RWPE2 (cell line): ENCODE data around the gene ZFPM1.

Experiments used
- ATAC-seq: fragments of 200-7000 bp; cut with Tn5 transposase; 3 replicates; pipeline ENCODE4 v1.9.1; 2021; ENCODE audit warnings: low read depth
- DNase-seq: peaks from one replicate; pipeline ENCODE4 v3.0.0-alpha.2; 2020; ENCODE audit warnings: low spot score
- H3K27ac ChIP-seq: fragments of 450-650 bp; 2 replicates; pipeline ENCODE4 v1.5.1; 2017; ENCODE audit warnings: mild to moderate bottlenecking; ENCODE audit not compliant: poor library complexity, severe bottlenecking
- H3K27me3 ChIP-seq: fragments of 250-450 bp; sonication (Bioruptor Pico); 2 replicates; pipeline ENCODE4 v1.5.1; 2021; ENCODE audit warnings: mild to moderate bottlenecking, moderate library complexity; ENCODE audit not compliant: insufficient read depth, poor library complexity, severe bottlenecking
- H3K36me3 ChIP-seq: fragments of 250-450 bp; sonication (Bioruptor Pico); 2 replicates; pipeline ENCODE4 v1.5.1; 2020; ENCODE audit warnings: low read depth, mild to moderate bottlenecking, moderate library complexity
- H3K4me1 ChIP-seq: fragments of 250-450 bp; sonication (Bioruptor Pico); 2 replicates; pipeline ENCODE4 v1.5.1; 2021; ENCODE audit warnings: mild to moderate bottlenecking, moderate library complexity; ENCODE audit not compliant: insufficient read depth, poor library complexity, severe bottlenecking
- H3K4me3 ChIP-seq: fragments of 250-450 bp; sonication (Bioruptor Pico); 2 replicates; pipeline ENCODE4 v1.5.1; 2021; ENCODE audit warnings: mild to moderate bottlenecking, moderate library complexity; ENCODE audit not compliant: severe bottlenecking
- H3K9me3 ChIP-seq: fragments of 250-450 bp; sonication (Bioruptor Pico); 2 replicates; pipeline ENCODE4 v1.5.1; 2021; ENCODE audit warnings: mild to moderate bottlenecking, moderate library complexity; ENCODE audit not compliant: severe bottlenecking
- TF ChIP-seq, protein P1 (sequence below): fragments of 450-650 bp; IDR thresholded peaks from one replicate; pipeline ENCODE4 v1.5.1; 2017; ENCODE audit warnings: mild to moderate bottlenecking, moderate library complexity; ENCODE audit not compliant: poor library complexity, severe bottlenecking

Gene ZFPM1

DNA sequence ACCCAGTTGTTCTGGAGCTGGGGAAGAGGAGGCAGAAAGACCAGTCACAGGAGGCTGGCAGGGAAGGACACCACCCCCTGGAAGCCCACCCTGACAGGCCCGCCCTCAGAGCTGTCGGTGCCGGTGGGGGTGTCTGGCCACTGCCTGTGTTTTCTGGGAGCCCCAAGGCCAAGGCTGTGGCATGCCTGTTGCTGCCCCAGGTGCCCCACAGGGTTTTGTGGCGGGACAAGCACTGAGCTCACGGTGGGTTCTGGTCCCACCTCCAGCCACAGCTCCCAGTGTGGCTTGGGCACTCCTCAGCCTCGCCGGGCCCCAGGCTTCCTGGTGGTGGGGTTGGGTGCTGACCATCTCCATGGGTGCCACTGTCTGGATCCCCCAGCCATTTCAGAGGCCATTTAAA, 58.0 kb downstream of the ZFPM1 start:
- no peaks in the 10 kb centered on the region for H3K9me3 ChIP-seq

DNA sequence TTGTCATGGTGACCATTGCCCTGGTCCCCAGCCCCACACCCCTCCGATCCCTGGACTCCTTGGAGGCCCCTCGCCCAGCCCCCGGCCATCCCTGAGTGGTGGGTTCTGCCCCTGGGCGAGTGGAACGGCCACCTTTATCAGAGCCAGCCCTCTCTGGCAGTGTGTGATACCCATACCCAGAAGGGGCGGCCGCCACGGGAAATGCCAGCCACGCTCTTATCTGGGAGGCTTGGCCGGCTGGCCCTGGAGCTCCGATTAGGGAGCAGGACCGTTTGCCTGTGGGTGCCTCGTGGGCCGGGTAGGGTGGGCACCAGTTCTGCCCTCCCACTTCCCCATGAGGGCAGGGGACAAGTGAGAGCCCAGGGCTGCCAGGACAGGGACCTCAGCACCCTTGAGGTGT, 58.8 kb downstream of the ZFPM1 start:
- ATAC-seq (no peak), DNase-seq (no peak)
- Histone ChIP-seq H3K4me3 (no peak overlapping the region), H3K27ac (no peak overlapping the region), H3K9me3 (no peaks in the 10 kb centered on the region), H3K4me1 (peaks cover 19% of the 10 kb centered on the region), H3K27me3 (no peaks in the 10 kb centered on the region), H3K36me3 (no peaks in the 10 kb centered on the region)
- TF ChIP-seq, protein P1, sequence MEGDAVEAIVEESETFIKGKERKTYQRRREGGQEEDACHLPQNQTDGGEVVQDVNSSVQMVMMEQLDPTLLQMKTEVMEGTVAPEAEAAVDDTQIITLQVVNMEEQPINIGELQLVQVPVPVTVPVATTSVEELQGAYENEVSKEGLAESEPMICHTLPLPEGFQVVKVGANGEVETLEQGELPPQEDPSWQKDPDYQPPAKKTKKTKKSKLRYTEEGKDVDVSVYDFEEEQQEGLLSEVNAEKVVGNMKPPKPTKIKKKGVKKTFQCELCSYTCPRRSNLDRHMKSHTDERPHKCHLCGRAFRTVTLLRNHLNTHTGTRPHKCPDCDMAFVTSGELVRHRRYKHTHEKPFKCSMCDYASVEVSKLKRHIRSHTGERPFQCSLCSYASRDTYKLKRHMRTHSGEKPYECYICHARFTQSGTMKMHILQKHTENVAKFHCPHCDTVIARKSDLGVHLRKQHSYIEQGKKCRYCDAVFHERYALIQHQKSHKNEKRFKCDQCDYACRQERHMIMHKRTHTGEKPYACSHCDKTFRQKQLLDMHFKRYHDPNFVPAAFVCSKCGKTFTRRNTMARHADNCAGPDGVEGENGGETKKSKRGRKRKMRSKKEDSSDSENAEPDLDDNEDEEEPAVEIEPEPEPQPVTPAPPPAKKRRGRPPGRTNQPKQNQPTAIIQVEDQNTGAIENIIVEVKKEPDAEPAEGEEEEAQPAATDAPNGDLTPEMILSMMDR = no peak

More for the DNA sequence above, 58.0 kb downstream of the ZFPM1 start:
- ATAC-seq (no peak), DNase-seq (no peak)
- Histone ChIP-seq H3K36me3 (no peaks in the 10 kb centered on the region), H3K4me1 (peaks cover 19% of the 10 kb centered on the region), H3K4me3 (no peak overlapping the region), H3K27ac (no peak overlapping the region), H3K27me3 (no peaks in the 10 kb centered on the region)
- TF ChIP-seq, protein P1 = no peak

DNA sequence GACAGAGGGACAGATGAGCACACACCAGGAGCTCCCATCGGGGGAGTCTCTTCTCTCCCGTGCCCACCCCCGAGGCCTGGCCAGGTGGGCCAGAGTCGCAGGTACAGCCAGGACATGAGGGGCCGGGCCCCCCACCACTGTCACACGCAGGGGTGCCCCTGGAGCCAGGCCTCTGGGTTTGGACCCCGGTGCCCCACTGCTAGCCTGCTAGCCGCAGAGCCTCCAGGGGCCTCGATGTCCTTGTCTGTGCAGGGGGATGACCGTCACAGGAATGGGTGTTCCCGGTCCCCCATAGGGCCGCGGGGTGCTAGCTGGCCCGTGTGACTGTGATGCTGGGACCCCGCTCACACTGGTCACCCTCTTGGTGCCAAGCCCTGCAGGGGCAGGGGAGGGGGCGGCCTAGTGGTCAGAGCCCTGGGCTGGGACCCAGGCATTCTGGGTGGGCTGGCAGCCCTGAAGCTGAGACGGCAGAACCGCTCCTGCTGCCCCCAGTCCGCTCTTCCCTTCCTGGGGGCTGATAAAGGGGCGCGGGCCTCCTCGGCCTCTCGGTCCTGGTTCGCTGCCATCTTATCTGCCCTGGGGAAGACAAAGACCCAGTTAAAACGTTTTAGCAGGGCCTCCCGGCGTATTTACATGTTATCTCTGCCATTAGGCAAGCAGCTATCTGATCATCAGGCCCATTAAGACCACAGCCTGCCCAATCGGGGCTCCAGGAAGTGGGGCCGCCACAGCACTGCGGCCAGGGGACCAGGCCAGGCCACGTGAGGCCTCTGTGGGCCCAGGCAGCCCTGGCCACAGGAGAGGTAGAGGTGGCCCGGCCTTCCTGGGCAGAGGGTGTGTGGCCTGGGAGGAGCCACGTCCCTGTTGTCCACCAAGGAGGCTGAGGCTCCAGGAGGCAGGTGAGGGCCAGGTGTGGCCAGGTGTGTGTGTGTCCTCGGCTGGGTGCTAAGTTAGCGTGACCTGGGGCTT, 59.9 kb downstream of the ZFPM1 start:
- Histone ChIP-seq H3K9me3 (no peaks in the 10 kb centered on the region), H3K27ac (no peak overlapping the region), H3K27me3 (no peaks in the 10 kb centered on the region), H3K4me1 (peaks cover 19% of the 10 kb centered on the region), H3K4me3 (no peak overlapping the region), H3K36me3 (no peaks in the 10 kb centered on the region)
- DNase-seq = no peak
- ATAC-seq = no peak
- TF ChIP-seq, protein P1 = no peak

DNA sequence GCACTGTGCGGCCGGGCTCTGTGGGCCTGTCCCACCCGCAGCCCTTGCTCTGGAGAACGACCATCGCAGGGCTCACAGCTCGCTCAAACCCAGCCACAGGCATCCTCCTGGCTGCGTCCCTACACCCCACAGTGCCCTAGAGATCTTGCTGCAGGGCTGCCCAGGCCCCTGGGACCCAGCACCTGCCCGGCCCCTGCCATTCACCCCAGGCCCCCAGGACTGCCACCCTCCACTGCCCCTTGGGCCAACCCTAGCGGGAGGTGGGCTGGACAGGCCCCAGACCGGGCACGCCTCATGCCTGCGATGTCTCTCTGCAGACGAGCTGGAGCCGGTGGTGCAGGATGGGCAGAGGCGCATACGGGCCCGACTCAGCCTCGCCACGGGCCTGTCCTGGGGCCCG, 61.0 kb downstream of the ZFPM1 start:
- Histone ChIP-seq H3K9me3 (no peaks in the 10 kb centered on the region), H3K4me1 (peaks cover 17% of the 10 kb centered on the region), H3K36me3 (no peaks in the 10 kb centered on the region), H3K4me3 (no peak overlapping the region), H3K27me3 (no peaks in the 10 kb centered on the region), H3K27ac (no peak overlapping the region)
- TF ChIP-seq, protein P1 = no peak
- no peak for DNase-seq
- no peak for ATAC-seq
